Left renal pelvis (tissue), 4 donors: ENCODE data around the gene NMT1. TPM values are rescaled to one million over a fixed set of nuclear protein-coding genes. Genes with fewer than 3 reads are reported as not detected.
A peak's percentile ranks its signal among the peaks of the same experiment; 100 is the strongest.
"Not testable (repeated sequence)": the region's sequence is repeated elsewhere in the genome, so short reads cannot be mapped to it uniquely, and the experiment has no call there.

Source experiments
- DNase-seq, 4 donors: peaks; one replicate each; pipeline ENCODE4 v3.0.0-alpha.2; 2013; ENCODE audit warnings: low read depth in 4 of 4, low spot score in 3 of 4
- polyA plus RNA-seq, 4 donors: library from polyadenylated mRNA; unstranded; fragments of 120-200 nt; gene quantifications; one replicate each; pipeline ENCODE4 v1.2.1, GENCODE V29; 2013; ENCODE audit not compliant: insufficient read length in 4 of 4

Gene NMT1
- polyA plus RNA-seq, 4 donors, result 53.6 to 83.3 (median 65.3) TPM

DNA sequence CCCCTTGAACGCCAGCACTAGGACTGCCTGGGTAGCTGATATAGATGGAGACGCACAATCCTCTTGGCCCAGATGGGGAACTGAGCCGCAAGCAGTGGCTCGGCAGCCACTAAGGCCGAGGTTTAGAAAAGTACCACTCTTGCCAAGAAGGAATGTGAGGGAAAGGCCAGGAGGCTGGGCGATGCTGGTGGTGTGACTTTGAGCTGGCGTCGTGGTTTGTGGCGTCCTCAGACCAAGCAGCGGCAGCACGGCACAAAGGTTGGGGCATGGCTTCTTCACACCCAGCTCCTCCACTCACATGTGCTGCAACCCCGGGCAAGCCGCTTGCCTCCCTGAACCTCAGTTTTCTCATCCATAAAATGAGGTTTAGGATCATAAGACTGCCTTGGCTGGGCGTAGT, 25.3 kb upstream of the NMT1 start:
- no peak for DNase-seq

DNA sequence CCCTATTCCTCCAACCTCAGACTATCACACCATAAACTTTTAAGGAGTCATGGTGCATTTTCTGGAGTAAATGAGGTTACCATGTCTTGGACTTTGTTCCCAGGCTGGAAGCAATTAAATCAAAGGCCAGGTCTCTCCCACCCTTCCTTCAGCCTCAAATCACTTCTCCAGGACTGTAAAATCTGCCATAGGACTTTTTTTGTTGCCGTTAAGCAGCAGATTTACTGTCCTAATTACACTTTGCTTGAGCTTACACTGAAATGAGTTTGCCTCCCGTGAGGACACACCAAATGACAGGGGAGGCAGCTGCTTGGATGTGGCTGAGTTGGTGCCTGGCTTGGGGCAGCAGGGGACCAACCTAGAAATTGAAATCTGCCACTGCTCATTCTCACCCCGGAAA, 24.4 kb upstream of the NMT1 start:
- no peak for DNase-seq

DNA sequence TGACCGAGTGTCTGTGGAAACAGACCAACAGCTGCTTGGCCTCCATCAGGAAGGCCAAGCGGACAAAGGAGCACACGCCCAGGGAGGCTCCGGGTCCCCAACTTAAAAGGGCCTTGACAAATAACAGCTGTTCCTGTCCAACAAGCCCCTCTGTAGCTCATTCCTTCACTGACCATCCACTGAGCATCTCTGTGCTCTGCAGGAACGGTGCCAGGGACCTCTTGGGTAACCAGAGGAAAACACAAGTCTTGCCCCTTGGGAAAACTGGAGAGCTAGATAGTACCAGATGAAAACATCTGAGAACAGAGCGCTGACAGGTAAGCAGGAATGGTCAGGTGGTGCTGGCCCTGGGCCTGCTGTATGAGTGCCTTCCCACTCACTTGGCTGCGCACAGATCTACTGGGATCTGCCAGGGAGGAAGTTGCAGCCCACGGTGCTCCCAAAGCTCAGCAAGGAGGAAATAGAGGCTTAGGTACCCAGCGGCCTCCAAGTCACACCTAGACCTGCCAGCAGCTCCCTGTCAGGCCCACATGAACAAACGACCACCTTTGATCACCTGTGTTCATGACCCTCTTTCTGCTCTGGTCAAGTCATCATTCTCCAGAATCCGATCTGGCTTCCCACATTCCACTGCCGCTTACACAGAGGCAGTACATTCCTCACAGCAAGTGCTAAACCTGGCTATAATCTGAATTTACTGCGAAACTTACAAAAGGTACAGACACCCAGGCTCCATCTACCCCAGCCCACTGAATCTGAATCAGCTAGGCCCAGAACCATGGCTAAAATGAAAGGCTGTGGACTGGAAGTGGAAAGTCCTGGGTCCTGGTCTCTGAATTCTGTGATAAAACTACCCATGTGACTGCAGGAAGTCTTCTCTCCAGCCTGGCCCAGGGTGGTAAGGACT, 22.1 kb upstream of the NMT1 start:
- no peak for DNase-seq

DNA sequence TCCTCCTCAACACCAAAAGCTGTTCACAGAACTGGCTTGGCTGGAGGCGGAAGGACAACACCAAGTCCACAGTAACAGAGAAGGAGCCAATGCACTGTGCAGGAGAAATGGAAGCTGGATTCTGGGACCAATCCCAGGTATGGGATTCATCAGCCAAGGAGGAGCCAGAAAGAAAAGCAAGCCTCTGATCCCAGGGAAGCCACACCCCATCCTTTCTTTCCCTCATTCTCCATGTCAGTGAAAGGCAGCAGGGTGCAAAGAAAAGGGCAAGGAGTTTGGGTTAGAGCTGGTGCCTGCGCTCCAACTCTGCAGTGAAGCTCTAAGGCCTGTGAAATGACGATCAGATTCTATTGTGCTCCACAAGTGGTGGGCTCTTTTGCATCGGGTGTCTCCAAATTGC, 20.7 kb upstream of the NMT1 start:
- DNase-seq, result no peak

DNA sequence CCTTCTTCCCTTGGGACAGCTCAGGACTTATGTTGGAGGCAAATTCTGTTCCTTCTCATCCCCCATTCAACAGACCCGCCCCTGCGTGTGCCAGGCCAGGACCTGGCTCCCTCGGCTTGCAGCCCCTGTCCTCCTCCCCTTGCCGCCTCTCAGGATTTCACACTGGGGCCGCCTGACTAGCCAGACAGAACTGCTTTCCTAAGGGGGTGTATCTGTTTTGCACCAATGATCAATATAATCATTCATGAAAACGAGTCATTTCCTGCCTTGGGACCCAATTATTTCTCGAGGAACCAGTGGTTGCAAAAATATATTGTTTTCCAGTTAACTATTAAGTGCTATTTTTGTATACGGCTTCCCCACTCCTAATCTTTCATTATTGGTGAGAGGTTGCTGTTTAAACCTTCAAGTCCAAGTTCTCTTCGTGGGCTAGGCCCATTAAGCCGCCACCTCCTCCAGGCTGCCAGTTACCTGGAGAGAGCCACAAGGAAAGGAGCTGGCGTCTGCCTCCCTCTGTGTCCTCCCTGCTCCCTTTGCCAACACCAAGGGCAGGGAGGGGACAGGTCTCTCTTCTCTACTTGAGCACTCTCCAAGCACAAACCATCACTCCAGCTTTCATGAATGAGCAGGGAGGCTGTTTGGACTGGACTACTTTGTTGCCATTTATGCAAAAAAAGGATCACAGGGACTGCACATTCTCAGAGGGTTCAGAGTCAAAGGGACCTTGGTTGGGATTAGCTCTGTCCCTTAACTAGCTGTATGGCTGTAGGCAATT, 18.6 kb upstream of the NMT1 start:
- DNase-seq, result no peak

DNA sequence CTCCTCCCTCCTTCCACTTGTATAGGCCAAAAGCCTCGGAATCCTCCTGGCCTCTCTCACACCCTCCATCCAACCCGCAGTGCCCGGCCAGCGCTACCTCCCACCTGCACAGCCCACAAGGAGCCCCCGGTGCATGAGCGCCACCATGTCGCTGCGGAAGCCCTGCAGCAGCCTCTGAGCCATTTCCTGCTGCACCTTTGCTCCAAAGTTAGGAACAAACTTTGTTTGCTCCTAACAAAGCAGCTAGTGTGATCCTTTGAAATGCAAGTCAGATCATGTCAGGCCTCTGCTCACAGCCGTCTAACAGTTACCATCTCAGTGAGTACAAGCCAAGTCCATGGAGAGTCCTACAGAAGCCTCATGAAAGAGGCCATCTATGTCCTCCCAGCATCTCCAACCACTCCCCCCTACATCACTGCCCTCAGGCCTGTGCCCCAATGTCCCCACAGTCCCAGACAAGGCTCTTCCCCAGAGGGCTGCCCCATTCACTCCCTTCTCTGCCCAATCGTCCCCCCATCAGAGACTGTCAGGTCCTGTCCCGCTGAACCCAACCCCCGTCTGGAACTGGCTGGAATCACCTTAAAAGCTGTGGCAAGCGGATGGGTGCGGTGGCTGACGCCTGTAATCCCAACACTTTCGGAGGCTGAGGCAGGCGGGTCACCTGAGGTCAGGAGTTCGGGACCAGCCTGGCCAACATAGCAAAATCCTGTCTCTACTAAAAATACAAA, 17.1 kb upstream of the NMT1 start:
- DNase-seq, result no peak

DNA sequence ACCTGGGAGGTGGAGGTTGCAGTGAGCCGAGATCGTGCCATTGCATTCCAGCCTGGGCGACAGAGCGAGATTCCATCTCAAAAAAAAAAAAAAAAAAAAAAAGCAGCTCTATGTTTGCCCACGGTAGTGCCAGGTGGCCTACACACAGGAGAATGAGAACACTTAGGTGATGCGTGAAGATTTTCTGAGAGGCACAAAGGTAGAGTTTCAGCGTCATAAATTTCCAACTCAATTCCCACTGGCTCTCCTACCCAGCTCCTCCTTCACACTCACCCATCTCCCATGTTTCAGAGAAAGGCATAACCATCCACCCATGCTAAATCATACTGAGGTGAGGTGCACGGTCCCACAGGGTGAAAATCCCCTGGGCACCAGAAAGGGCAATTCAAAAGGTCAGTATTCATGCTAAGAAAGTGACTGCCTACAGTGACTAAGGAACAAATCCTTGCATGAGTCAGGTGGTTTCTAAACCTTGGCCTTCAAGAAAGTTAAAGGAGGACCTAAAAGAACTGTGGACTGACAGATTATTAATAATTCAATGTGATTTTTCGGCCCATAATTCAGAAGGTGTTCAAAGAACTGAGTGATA, 14.5 kb upstream of the NMT1 start:
- DNase-seq, result no peak

DNA sequence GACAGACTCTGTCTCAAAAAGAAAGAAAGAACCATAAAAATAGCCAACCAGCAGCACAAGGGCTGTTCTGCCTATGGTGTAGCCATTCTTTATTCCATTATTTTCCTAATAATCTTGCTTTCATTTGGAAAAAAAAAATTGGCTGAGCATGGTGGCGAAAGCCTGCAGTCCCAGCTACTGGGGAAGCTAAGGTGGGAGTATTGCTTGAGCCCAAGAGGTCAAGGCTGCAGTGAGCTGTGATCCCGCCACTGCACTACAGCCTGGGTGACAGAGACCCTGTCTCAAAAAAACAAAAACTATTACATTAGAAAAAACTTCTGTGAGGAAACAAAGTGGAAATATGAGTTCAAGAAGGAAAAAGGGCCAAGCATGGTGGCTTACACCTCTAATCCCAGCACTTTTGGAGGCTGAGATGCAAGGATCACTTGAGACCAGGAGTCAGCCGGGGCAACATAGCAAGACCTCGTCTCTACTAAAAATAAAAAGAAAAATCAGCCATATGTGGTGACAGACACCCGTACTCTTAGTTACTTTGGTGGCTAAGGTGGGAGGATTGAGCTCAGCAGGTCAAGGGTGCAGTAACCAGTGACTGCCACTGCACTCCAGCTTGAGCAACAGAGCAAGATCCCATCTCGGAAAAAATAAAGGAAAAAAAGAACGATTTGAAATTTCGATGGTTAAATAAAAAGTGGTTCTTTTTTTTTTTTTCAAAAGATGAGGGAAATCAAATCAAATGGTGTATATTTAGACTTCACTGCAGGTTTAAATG, 12.1 kb upstream of the NMT1 start:
- DNase-seq, result no peak

DNA sequence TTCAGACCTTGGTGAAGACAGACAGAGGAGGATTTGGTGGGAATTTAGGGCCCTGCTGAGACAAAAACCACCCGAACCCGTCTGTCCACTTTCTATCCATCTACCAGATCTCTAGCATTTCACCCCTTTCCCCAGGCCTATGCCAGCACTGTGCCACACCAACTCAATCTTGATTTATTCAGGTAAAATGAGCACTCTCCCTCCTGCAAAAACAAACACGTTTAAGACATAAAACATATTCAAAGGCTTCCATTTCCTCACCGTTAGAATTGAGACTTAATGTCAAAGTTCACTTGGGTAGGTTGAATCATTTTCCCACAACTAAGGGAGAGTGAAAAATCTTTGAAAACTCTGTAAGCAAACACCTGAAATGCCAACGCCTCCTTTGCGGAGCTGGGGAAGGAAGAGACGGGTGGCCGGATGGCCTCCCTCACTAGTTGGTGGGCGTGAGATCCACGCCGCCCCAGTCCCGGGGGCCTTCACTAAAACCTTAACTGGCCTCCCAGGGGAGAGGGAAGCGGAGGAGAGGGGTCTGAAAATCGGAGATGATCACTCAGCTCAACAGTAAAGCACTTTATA, 10.5 kb upstream of the NMT1 start:
- DNase-seq, result no peak

DNA sequence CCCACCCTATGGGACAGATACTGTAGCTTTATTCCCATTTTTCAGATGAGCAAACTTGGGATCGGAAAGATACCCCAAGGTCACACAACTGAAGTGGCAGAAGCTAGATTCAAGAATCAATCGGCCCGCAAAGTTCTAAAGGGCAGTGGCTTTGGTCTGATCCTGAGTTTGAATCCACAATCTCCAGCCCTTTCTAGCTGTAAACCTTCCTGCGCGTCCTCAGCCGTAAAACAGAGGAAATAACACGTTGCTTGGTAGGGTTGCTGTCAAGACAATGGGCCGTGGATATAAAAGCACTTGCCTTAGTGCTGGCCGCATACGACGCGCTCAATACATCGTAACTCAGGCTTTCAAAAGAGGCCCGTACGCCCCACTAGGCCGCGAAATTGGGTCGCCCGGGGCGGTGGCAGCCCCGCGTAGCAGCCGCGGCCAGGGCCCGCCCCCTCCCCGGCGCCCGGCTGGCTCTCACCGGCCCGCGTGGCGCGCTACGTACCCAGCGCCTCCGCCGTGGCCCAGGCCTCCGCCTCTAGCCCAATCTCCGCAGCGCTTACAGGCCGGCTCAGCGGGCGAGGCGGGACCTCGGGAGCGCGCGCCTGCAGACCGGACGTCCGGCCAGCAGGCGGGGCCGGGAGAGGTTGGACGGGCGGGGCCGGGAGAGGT, 9.9 kb upstream of the NMT1 start, which contains the start of gene DCAKD:
DCAKD (minus strand) TSS at position 573 of the 660 bp plus-strand sequence. CDS start 16,747 bp downstream, outside the sequence.
- peak; percentile 78 to 89 (median 86) for DNase-seq

DNA sequence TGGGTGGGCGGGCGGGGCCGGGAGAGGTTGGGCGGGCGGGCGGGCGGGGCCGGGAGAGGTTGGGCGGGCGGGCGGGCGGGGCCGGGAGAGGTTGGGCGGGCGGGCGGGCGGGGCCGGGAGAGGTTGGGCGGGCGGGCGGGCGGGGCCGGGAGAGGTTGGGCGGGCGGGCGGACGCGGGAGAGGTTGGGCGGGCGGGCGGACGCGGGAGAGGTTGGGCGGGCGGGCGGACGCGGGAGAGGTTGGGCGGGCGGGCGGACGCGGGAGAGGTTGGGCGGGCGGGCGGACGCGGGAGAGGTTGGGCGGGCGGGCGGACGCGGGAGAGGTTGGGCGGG, 9.4 kb upstream of the NMT1 start:
- DNase-seq, result not testable (repeated sequence)

DNA sequence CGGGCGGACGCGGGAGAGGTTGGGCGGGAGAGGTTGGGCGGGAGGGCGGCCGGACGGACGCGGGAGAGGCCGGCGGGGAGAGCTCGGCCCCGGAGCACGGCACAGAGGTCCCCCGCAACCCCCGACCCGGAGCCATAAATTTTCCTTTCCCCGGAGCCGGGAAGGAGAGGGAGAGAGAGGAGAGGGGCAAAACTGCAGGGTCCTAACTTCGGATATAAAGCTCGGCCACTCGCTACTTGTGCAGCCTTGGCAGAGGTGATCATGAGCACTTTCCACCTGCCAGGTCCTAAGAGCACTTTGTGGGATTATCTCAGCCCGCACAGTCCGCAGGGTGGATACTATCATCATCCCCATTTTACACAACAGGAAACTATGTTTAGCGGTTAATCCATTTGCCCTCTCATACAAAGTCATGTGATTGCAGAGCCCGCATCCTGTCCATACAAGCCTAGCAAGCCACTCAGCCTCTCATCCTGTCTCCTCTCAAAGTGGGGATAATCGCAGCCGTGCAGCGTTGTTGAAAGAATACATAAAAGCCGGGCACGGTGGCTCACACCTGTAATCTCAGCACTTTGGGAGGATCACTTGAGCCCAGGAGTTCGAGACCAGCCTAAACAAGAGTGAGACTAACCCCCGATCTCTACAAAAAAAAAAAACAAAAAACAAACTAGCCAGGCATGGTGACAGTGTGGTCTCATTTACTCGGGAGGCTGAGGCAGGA, 8.9 kb upstream of the NMT1 start:
- DNase-seq, result no peak

DNA sequence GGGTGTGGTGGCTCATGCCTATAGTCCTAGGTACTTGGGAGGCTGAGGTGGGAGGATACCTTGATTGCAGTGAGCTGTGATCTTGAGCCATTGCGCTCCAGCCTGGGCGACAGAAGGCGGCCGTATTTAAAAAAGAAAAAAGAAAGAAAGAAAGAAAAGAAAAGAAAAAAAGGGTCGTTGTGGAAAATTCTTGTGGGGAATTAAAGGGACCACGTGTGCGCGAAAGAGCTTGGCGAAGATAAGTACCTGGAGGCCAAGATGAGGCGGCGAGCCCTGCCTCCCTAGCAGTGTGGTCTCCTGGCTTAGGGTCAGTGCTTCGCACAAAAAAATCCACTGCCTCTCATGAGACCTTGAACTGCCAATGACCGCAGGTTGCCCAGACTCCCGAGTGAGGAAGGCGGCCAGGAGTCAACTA, 728 bp upstream of the NMT1 start:
- DNase-seq, result no peak

DNA sequence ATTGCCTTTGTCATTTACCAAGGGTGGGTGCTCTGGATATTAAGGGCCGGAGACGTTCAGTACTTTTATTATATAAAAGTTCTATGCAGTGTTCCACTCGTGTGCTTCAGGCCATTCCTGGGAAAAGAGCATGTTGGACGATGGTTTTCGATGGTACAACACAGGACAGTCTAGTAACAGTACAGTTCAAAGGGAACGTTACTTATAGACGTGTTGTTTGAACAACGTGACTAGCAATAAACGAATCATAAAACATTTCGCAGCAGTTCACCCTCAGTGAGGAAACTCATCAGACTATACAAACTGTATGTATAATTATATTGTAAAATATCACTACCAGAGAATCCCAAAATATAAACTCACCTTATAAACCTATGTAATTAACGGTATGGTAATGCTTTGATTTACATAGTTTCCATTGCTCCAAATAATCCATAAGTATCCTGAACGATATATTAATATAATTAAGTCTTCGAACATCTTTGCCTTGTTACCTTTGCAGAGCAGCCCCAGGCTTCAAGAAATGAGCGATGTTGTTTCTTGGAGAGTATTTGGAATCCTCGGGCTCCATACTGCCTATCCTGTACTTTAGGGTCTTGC, 589 bp downstream of the NMT1 start:
- no peak for DNase-seq

DNA sequence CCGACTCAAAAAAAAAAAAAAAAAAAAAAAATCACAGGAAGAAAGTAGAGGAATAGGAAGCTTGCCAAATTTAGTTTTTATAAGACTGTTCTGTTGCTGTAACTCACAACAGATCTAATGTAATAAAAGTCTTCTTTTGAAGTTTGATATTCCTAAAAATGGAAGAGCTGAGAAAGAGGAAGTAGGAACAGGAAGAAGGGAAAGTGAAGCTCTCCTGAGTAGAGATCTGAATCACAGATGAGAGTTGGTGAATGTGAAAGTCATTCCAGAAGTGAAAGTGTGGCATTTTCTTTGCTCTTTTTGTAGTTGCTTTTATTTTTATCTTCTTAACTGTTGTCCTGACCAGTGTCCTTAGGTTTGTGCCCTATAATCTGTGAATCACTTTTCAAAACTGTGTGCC, 2.1 kb downstream of the NMT1 start:
- no peak for DNase-seq

DNA sequence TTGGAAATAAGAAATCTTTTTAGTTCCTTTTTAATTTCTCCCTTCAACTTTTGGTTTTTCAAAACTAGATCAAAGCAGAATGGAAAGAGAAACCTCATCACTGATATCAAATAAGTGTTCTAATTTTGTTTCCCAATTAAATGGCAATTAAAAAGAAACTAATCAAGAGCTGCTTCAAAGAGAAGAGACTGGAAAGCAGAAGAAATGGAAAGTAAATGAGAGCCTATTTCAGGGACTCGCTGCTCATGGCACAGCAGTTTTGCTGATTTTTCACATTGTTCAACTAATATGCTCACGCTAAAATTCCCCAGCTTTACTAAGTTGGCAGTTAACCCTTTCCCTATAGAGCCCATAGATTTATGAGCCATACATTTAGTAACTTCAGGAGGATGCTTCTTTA, 6.5 kb downstream of the NMT1 start:
- no peak for DNase-seq

DNA sequence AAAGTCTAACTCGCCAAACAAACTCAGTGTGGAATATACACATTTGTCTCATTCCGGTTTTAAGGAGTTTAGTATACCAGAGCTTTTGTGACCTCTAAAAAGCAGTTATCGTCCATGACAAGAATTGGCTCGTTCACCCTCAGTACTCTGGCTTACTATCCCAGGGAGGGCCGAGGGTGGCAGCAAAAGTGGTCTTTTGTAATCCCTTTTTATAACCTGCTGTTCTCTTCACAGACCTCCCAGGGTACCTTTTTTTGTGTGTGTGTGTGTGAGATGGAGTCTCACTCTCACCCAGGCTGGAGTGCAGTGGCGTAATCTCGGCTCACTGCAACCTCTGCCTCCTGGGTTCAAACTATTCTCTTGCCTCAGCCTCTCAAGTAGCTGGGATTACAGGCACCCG, 8.9 kb downstream of the NMT1 start:
- DNase-seq, result no peak

DNA sequence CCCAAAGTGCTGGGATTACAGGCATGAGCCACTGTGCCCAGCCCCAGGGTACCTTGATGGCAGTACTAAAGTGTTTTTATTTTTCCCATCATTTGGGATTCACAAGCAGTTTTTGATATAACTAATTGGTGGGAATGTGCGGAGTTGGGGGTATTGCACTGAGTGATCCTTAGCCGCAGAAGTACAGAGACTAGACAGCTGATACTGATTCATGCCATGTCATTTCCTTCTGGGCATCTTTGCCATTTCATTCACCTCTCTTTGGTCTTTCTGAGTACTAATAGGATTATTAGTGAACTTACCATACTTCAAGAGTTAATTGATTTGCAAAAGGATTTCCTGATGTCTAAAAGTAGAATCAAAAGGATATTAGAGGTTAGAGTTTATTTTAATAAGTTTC, 9.7 kb downstream of the NMT1 start:
- DNase-seq, result no peak
